ENCODE results near the gene ANK2. TPM values are rescaled to one million over a fixed set of nuclear protein-coding genes. Genes with fewer than 3 reads are reported as not detected.

The ANK2 gene
- total RNA-seq, 4 donors from 2014 or later, result 25.9 to 64.4 (median 55.4) TPM

- Histone ChIP-seq H3K4me1 (peaks cover 0 to 8% of the 10 kb centered on the region in 2 donors), H3K36me3 (no peaks in the 10 kb centered on the region), H3K27me3 (no peaks in the 10 kb centered on the region), H3K4me3 (replicated peaks in 1 of 3) (no peak overlapping the region), H3K9me3 (no peaks in the 10 kb centered on the region), H3K27ac (peak overlapping the region in 2 of 3 donors; percentile 20 to 58)
- intact Hi-C loops (cut with DNase I), result no loop called here
- DNase-seq, result no peak
- 15 to 28% methylated on average over 4 of the region's 4 CpGs for WGBS, 2 donors
- no peak for TF ChIP-seq POLR2A (IDR thresholded peaks at IDR 0.05)
- no peak for TF ChIP-seq CTCF (IDR thresholded peaks at IDR 0.05)
Observed at GRCh38 chr4:113109106-113109718, 59.8 kb downstream of the ANK2 start.

GRCh38 chr4:113112338-113112978 lies 63.0 kb downstream of the ANK2 start:
- Histone ChIP-seq H3K4me1 (peaks cover 0 to 8% of the 10 kb centered on the region in 2 donors), H3K4me3 (replicated peaks in 1 of 3) (no peak overlapping the region), H3K27ac (no peak overlapping the region), H3K27me3 (no peaks in the 10 kb centered on the region), H3K9me3 (no peaks in the 10 kb centered on the region), H3K36me3 (no peaks in the 10 kb centered on the region)
- intact Hi-C loops (cut with DNase I), result no loop called here
- WGBS, 2 donors, result 56 to 73% methylated on average over 2 of the region's 2 CpGs
- no peak for DNase-seq
- TF ChIP-seq POLR2A (IDR thresholded peaks at IDR 0.05) (no peak), CTCF (IDR thresholded peaks at IDR 0.05) (no peak)

- Histone ChIP-seq H3K27me3 (no peaks in the 10 kb centered on the region), H3K36me3 (no peaks in the 10 kb centered on the region), H3K9me3 (no peaks in the 10 kb centered on the region), H3K27ac (no peak overlapping the region), H3K4me1 (peaks cover 0 to 8% of the 10 kb centered on the region in 2 donors), H3K4me3 (replicated peaks in 1 of 3) (no peak overlapping the region)
- no peak for TF ChIP-seq CTCF (IDR thresholded peaks at IDR 0.05)
- intact Hi-C loops (cut with DNase I), result no loop called here
- 70 to 92% methylated on average over 2 of the region's 2 CpGs for WGBS, 2 donors
- no peak for DNase-seq
Observed at GRCh38 chr4:113113151-113113550, 63.7 kb downstream of the ANK2 start.

- H3K4me1 ChIP-seq, result no peaks in the 10 kb centered on the region
- H3K4me3 ChIP-seq (replicated peaks in 1 of 3), result no peak overlapping the region
- H3K27me3 ChIP-seq, result no peaks in the 10 kb centered on the region
- H3K9me3 ChIP-seq, result no peaks in the 10 kb centered on the region
- H3K27ac ChIP-seq, result no peak overlapping the region
- no peak for DNase-seq
- WGBS, 2 donors, result 83 to 84% methylated on average over 2 of the region's 2 CpGs
- intact Hi-C loops (cut with DNase I), result no loop called here
- TF ChIP-seq CTCF (IDR thresholded peaks at IDR 0.05), result no peak
- TF ChIP-seq POLR2A (IDR thresholded peaks at IDR 0.05), result peak in 1 of 2 donors; percentile 6
- no peaks in the 10 kb centered on the region for H3K36me3 ChIP-seq
Observed at GRCh38 chr4:113114884-113115283, 65.4 kb downstream of the ANK2 start.

All from thyroid gland (tissue), 4 donors.